HepG2 (cell line): ENCODE results near the gene ARHGEF11. TPM values are rescaled to one million over a fixed set of nuclear protein-coding genes. Genes with fewer than 3 reads are reported as not detected.

Experiments used
- ADNP ChIP-seq: sonication (generic); formaldehyde crosslinking; IDR thresholded peaks from 2 replicates; pipeline ENCODE4 v1.4.0; 2020; ENCODE audit warnings: missing genetic modification reagents
- E2F1 ChIP-seq: sonication (generic); formaldehyde crosslinking; IDR thresholded peaks from 2 replicates; pipeline ENCODE4 v1.5.0; 2020; ENCODE audit warnings: missing genetic modification reagents
- FOXK1 ChIP-seq: sonication (generic); formaldehyde crosslinking; IDR thresholded peaks from 2 replicates; pipeline ENCODE4 v1.4.0; 2020; ENCODE audit warnings: low read depth, missing genetic modification reagents, borderline replicate concordance
- FUBP1 ChIP-seq: sonication (generic); formaldehyde crosslinking; IDR thresholded peaks from 2 replicates; pipeline ENCODE4 v1.5.1; 2020; ENCODE audit warnings: missing genetic modification reagents, mild to moderate bottlenecking, borderline replicate concordance
- GABPB1 ChIP-seq: IDR thresholded peaks from 2 replicates; pipeline ENCODE4 v1.6.1; 2016; ENCODE audit warnings: mild to moderate bottlenecking, missing genetic modification reagents, moderate library complexity, missing compliant biosample characterization
- MAZ ChIP-seq, 2 experiments: sonication (generic) in 1 of 2; formaldehyde crosslinking in 1 of 2; IDR thresholded peaks; 2 replicates each; pipeline versions ENCODE4 v1.5.0 to v1.6.1; 2012 to 2020; ENCODE audit warnings: low read depth in 2 of 2, mild to moderate bottlenecking in 2 of 2, borderline replicate concordance in 1 of 2, improper control_type of control experiment in 1 of 2, low read length in 1 of 2, missing genetic modification reagents in 1 of 2, moderate library complexity in 1 of 2
- MYNN ChIP-seq: sonication (generic); formaldehyde crosslinking; IDR thresholded peaks from 2 replicates; pipeline ENCODE4 v1.4.0; 2020; ENCODE audit warnings: mild to moderate bottlenecking, low read depth, missing genetic modification reagents
- PPARG ChIP-seq: conservative IDR thresholded peaks from 2 replicates; pipeline ENCODE4 v1.6.1; 2016; ENCODE audit warnings: missing biosample characterization, missing genetic modification reagents
- SALL1 ChIP-seq: sonication (generic); formaldehyde crosslinking; IDR thresholded peaks from 2 replicates; pipeline ENCODE4 v1.8.0; 2022; ENCODE audit warnings: mild to moderate bottlenecking, missing genetic modification reagents
- XRCC5 ChIP-seq: fragments of 200-400 bp; formaldehyde crosslinking; optimal IDR thresholded peaks from 2 replicates; pipeline ENCODE3; 2017; ENCODE audit warnings: mild to moderate bottlenecking, low read length
- ZNF451 ChIP-seq: sonication (generic); formaldehyde crosslinking; IDR thresholded peaks from 2 replicates; pipeline ENCODE4 v1.5.0; 2020; ENCODE audit warnings: mild to moderate bottlenecking, missing genetic modification reagents
- ZNF556 ChIP-seq: sonication (generic); formaldehyde crosslinking; IDR thresholded peaks from 2 replicates; pipeline ENCODE4 v1.4.0; 2020; ENCODE audit warnings: mild to moderate bottlenecking, missing genetic modification reagents, borderline replicate concordance
- ZNF781 ChIP-seq: sonication (generic); formaldehyde crosslinking; IDR thresholded peaks from 2 replicates; pipeline ENCODE4 v1.5.1; 2020; ENCODE audit warnings: borderline replicate concordance, mild to moderate bottlenecking, missing genetic modification reagents; ENCODE audit errors: not compliant biosample characterization
- ZSCAN31 ChIP-seq: sonication (generic); formaldehyde crosslinking; IDR thresholded peaks from 2 replicates; pipeline ENCODE4 v1.5.0; 2020; ENCODE audit warnings: low read depth, mild to moderate bottlenecking, missing genetic modification reagents
- polyA plus RNA-seq, 8 experiments: library from polyadenylated mRNA; depleted of rRNA in 3 of 8; stranded (reverse) in 7 of 8; unstranded in 1 of 8; fragments of >200 nt; fragmentation: Illumina TruSeq in 4 of 8; extraction: Trizol in 4 of 8; gene quantifications; 2 replicates each; pipeline versions ENCODE4 v1.2.1 to v1.2.3, GENCODE V29; 2011 to 2016; ENCODE audit warnings: low read depth in 4 of 8, missing spikeins in 1 of 8, mixed read lengths in 1 of 8; ENCODE audit not compliant: insufficient read depth in 1 of 8
- total RNA-seq, 5 experiments: library from RNA; depleted of rRNA; stranded (reverse); fragments of >200 nt; fragmentation: Illumina TruSeq; extraction: Trizol; gene quantifications; 2 replicates each; pipeline ENCODE4 v1.2.3, GENCODE V29; 2016; ENCODE audit warnings: low read depth in 1 of 5
- TF ChIP-seq, protein P1 (sequence below): sonication (generic); formaldehyde crosslinking; IDR thresholded peaks from 2 replicates; pipeline ENCODE4 v1.4.0; 2020; ENCODE audit warnings: missing genetic modification reagents
- TF ChIP-seq, protein P2 (sequence below): IDR thresholded peaks from 2 replicates; pipeline ENCODE4 v1.6.1; 2016; ENCODE audit warnings: low read depth, control low read depth
- TF ChIP-seq, protein P3 (sequence below): sonication (generic); formaldehyde crosslinking; IDR thresholded peaks from 2 replicates; pipeline ENCODE4 v1.9.0; 2022; ENCODE audit warnings: low read depth, missing genetic modification reagents

The ARHGEF11 gene
- total and polyA plus RNA-seq, 2 of the 13 experiments (the other 11 are each of a cell fraction or from before 2014, with no cell fraction given): 16.5 to 21.2 TPM

DNA sequence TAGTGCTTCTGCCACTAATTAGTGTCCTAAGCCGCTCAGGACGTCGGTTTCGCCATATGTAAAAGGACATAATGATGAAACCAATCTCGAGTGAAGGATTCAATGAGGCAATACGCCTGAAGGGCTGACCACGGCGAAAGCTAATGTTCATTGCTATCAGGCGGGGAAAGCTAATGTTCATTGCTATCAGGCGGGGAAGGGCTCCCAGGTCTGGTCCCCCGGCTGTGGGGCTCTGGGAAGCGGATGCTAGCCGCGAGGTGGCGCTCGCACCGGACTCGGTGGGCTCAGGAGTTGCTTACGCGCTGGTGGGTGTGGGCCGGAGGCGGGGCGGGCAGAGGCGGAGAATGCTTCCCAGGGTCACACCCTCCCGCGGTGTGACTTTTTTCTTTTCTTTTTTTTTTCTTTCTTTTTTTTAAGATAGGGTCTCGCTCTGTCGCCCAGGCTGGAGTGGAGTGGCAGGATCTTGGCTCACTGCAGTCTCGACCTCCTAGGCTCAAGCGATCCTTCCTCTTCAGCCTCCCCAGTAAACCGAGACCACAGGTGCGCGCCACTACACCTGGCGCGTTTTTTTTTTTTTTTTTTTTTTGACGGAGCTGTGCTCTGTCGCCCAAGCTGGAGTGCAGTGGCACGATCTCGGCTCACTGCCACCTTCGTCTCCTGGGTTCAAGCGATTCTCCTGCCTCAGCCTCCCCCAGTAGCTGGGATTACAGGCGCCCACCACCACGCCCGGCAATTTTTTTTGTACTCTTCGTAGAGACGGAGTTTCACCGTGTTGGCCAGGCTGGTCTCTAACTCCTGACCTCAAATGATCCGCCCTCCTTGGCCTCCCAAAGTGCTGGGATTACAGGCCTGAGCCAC lies 153.1 kb downstream of the ARHGEF11 start (continued):
- 0 out of 2 replicates have a peak, but pooled peaks have one; percentile 33 for TF ChIP-seq SALL1 (CRISPR knock-in tag)
- TF ChIP-seq FOXK1 (CRISPR knock-in tag): peak; percentile 18; the same call in 1 of the 2 replicates
- no peak for TF ChIP-seq ZNF556
- no peak for TF ChIP-seq ZNF451 (CRISPR knock-in tag)
- no peak for TF ChIP-seq E2F1 (CRISPR knock-in tag)
- no peak for TF ChIP-seq PPARG (CRISPR knock-in tag)
- TF ChIP-seq XRCC5: peak; percentile 90
- no peak for TF ChIP-seq ADNP (CRISPR knock-in tag)
- TF ChIP-seq MYNN: no peak
- TF ChIP-seq, protein P1, sequence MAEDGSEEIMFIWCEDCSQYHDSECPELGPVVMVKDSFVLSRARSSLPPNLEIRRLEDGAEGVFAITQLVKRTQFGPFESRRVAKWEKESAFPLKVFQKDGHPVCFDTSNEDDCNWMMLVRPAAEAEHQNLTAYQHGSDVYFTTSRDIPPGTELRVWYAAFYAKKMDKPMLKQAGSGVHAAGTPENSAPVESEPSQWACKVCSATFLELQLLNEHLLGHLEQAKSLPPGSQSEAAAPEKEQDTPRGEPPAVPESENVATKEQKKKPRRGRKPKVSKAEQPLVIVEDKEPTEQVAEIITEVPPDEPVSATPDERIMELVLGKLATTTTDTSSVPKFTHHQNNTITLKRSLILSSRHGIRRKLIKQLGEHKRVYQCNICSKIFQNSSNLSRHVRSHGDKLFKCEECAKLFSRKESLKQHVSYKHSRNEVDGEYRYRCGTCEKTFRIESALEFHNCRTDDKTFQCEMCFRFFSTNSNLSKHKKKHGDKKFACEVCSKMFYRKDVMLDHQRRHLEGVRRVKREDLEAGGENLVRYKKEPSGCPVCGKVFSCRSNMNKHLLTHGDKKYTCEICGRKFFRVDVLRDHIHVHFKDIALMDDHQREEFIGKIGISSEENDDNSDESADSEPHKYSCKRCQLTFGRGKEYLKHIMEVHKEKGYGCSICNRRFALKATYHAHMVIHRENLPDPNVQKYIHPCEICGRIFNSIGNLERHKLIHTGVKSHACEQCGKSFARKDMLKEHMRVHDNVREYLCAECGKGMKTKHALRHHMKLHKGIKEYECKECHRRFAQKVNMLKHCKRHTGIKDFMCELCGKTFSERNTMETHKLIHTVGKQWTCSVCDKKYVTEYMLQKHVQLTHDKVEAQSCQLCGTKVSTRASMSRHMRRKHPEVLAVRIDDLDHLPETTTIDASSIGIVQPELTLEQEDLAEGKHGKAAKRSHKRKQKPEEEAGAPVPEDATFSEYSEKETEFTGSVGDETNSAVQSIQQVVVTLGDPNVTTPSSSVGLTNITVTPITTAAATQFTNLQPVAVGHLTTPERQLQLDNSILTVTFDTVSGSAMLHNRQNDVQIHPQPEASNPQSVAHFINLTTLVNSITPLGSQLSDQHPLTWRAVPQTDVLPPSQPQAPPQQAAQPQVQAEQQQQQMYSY (CRISPR knock-in tag): no peak
- TF ChIP-seq, protein P2, sequence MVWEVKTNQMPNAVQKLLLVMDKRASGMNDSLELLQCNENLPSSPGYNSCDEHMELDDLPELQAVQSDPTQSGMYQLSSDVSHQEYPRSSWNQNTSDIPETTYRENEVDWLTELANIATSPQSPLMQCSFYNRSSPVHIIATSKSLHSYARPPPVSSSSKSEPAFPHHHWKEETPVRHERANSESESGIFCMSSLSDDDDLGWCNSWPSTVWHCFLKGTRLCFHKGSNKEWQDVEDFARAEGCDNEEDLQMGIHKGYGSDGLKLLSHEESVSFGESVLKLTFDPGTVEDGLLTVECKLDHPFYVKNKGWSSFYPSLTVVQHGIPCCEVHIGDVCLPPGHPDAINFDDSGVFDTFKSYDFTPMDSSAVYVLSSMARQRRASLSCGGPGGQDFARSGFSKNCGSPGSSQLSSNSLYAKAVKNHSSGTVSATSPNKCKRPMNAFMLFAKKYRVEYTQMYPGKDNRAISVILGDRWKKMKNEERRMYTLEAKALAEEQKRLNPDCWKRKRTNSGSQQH (CRISPR knock-in tag): 0 out of 2 replicates have a peak, but pooled peaks have one; percentile 45
- peak; percentile 53; the same call in 1 of the 2 replicates for TF ChIP-seq GABPB1 (CRISPR knock-in tag)
- peak; percentile 63 for TF ChIP-seq MAZ (IDR thresholded peaks at IDR 0.05; ENCODE audit: borderline replicate concordance, low read depth, low read length)
- 0 out of 2 replicates have a peak, but pooled peaks have one; percentile 37 for TF ChIP-seq MAZ (CRISPR knock-in tag; IDR thresholded peaks at IDR 0.05; ENCODE audit: low read depth)
- TF ChIP-seq FUBP1 (CRISPR knock-in tag): no peak
- no peak for TF ChIP-seq ZSCAN31
- no peak for TF ChIP-seq ZNF781 (CRISPR knock-in tag)
- TF ChIP-seq, protein P3, sequence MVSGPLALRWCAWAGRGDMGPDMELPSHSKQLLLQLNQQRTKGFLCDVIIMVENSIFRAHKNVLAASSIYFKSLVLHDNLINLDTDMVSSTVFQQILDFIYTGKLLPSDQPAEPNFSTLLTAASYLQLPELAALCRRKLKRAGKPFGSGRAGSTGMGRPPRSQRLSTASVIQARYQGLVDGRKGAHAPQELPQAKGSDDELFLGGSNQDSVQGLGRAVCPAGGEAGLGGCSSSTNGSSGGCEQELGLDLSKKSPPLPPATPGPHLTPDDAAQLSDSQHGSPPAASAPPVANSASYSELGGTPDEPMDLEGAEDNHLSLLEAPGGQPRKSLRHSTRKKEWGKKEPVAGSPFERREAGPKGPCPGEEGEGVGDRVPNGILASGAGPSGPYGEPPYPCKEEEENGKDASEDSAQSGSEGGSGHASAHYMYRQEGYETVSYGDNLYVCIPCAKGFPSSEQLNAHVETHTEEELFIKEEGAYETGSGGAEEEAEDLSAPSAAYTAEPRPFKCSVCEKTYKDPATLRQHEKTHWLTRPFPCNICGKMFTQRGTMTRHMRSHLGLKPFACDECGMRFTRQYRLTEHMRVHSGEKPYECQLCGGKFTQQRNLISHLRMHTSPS (CRISPR knock-in tag): no peak
